Trophoblast cell (in vitro differentiated cells and primary cell): Measurements from ENCODE around the gene PRKD1.

Source experiments
- DNase-seq, 2 donors: peaks; one replicate each; pipeline ENCODE4 v3.0.0-alpha.2; 2016
- H2AFZ ChIP-seq: 2 replicates; pipeline ENCODE4 v1.6.1; 2013; ENCODE audit warnings: low read length, moderate library complexity, mild to moderate bottlenecking; ENCODE audit not compliant: insufficient read depth, poor library complexity
- H2AK5ac ChIP-seq: 2 replicates; pipeline ENCODE4 v1.6.1; 2013; ENCODE audit warnings: mild to moderate bottlenecking, low read length
- H2BK120ac ChIP-seq: 2 replicates; pipeline ENCODE4 v1.6.1; 2013; ENCODE audit warnings: low read length, mild to moderate bottlenecking, moderate library complexity; ENCODE audit not compliant: insufficient read depth, poor library complexity
- H2BK12ac ChIP-seq: 2 replicates; pipeline ENCODE4 v1.6.1; 2013; ENCODE audit warnings: mild to moderate bottlenecking, low read length, moderate library complexity
- H2BK5ac ChIP-seq: 2 replicates; pipeline ENCODE4 v1.6.1; 2013; ENCODE audit warnings: low read length, low read depth, moderate library complexity, mild to moderate bottlenecking; ENCODE audit not compliant: poor library complexity
- H3K14ac ChIP-seq: 2 replicates; pipeline ENCODE4 v1.6.1; 2013; ENCODE audit warnings: mild to moderate bottlenecking, low read length
- H3K18ac ChIP-seq: 2 replicates; pipeline ENCODE4 v1.6.1; 2013; ENCODE audit warnings: mild to moderate bottlenecking, low read length
- H3K23ac ChIP-seq: 2 replicates; pipeline ENCODE4 v1.6.1; 2013; ENCODE audit warnings: low read length
- H3K27ac ChIP-seq: 2 replicates; pipeline ENCODE4 v1.5.1; 2013; ENCODE audit warnings: low read depth, mild to moderate bottlenecking, inconsistent platforms, low read length, moderate library complexity
- H3K27me3 ChIP-seq: 2 replicates; pipeline ENCODE4 v1.6.1; 2013; ENCODE audit warnings: inconsistent platforms, mild to moderate bottlenecking, low read length, moderate library complexity; ENCODE audit not compliant: insufficient read depth
- H3K36me3 ChIP-seq, 2 experiments: 1 replicate in 1 of 2; 2 replicates in 1 of 2; pipeline ENCODE4 v1.6.1; 2013; ENCODE audit warnings: low read length in 2 of 2, mild to moderate bottlenecking in 2 of 2, moderate library complexity in 1 of 2; ENCODE audit not compliant: insufficient read depth in 2 of 2, control insufficient read depth in 1 of 2
- H3K4ac ChIP-seq: 2 replicates; pipeline ENCODE4 v1.6.1; 2013; ENCODE audit warnings: low read depth, mild to moderate bottlenecking, low read length, moderate library complexity
- H3K4me1 ChIP-seq, 2 experiments: 1 replicate in 1 of 2; 2 replicates in 1 of 2; pipeline ENCODE4 v1.6.1; 2013; ENCODE audit warnings: low read length in 2 of 2, mild to moderate bottlenecking in 2 of 2, moderate library complexity in 1 of 2; ENCODE audit not compliant: insufficient read depth in 2 of 2, control insufficient read depth in 1 of 2
- H3K4me2 ChIP-seq: 2 replicates; pipeline ENCODE4 v1.6.1; 2013; ENCODE audit warnings: inconsistent platforms, mild to moderate bottlenecking, low read length, moderate library complexity
- H3K4me3 ChIP-seq: 2 replicates; pipeline ENCODE4 v1.5.1; 2013; ENCODE audit warnings: mild to moderate bottlenecking, low read depth, low read length, inconsistent platforms
- H3K79me1 ChIP-seq: one replicate; pipeline ENCODE4 v1.6.1; 2013; ENCODE audit warnings: low read length
- H3K79me2 ChIP-seq: 2 replicates; pipeline ENCODE4 v1.6.1; 2013; ENCODE audit warnings: low read length, mild to moderate bottlenecking; ENCODE audit not compliant: control insufficient read depth, insufficient read depth, poor library complexity
- H3K9ac ChIP-seq: 2 replicates; pipeline ENCODE4 v1.6.1; 2013; ENCODE audit warnings: mild to moderate bottlenecking, low read length
- H3K9me3 ChIP-seq: 2 replicates; pipeline ENCODE4 v1.6.1; 2013; ENCODE audit warnings: low read depth, mild to moderate bottlenecking, control low read depth, inconsistent platforms, low read length; ENCODE audit not compliant: insufficient read depth
- H4K12ac ChIP-seq: 2 replicates; pipeline ENCODE4 v1.6.1; 2013; ENCODE audit warnings: low read depth, mild to moderate bottlenecking, low read length, moderate library complexity
- H4K8ac ChIP-seq: 2 replicates; pipeline ENCODE4 v1.6.1; 2013; ENCODE audit warnings: low read depth, mild to moderate bottlenecking, low read length, moderate library complexity
- H4K91ac ChIP-seq: one replicate; pipeline ENCODE4 v1.6.1; 2013; ENCODE audit warnings: low read depth, mild to moderate bottlenecking, low read length, moderate library complexity
- WGBS: extraction: QIAGEN DNeasy Blood & Tissue Kit; methylation state at CpG from one replicate; pipeline ENCODE4 v1.1.7; 2013; ENCODE audit warnings: missing lambda C conversion rate; ENCODE audit not compliant: insufficient read length, insufficient coverage; ENCODE audit errors: extremely low coverage; 5-methylcytosine and 5-hydroxymethylcytosine counted together

Gene PRKD1

DNA sequence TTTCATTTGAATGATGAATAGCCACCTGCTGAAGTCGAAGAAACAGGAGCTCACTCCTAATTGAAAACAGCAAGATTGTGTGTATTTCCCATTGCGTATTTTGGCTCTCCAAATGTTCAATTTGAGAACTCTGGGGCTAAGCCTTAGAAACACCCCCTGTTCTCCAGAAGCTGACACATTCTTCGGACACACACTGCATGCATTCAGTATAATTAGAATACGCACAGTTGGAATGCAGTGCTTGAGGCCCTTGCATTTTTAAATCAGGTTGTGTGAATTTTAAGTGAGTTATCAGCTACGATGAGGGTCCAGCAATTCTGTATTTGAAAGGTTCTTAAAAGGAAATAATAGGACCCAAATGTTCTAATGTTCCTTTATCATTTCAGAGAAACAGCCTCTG is 103.8 kb downstream of the PRKD1 start:
- H3K4ac ChIP-seq = no peak overlapping the region
- no peaks in the 10 kb centered on the region for H3K27me3 ChIP-seq
- H3K79me1 ChIP-seq = no peaks in the 10 kb centered on the region
- no peak overlapping the region for H2BK12ac ChIP-seq
- H4K91ac ChIP-seq = no peak overlapping the region
- H3K4me1 ChIP-seq = peaks cover 0 to 3% of the 10 kb centered on the region in 2 experiments
- no peaks in the 10 kb centered on the region for H3K36me3 ChIP-seq
- no peak for DNase-seq
- H3K27ac ChIP-seq = no peak overlapping the region
- H2AFZ ChIP-seq = no peak overlapping the region
- no peak overlapping the region for H2BK120ac ChIP-seq
- no peak overlapping the region for H3K23ac ChIP-seq
- no peaks in the 10 kb centered on the region for H3K9me3 ChIP-seq
- H2AK5ac ChIP-seq = no peak overlapping the region
- no peak overlapping the region for H3K4me3 ChIP-seq
- no peak overlapping the region for H4K12ac ChIP-seq
- H3K9ac ChIP-seq = no peak overlapping the region
- H2BK5ac ChIP-seq = no peak overlapping the region
- WGBS = no CpG with 5 or more reads among the region's 5 CpGs
- H4K8ac ChIP-seq = no peak overlapping the region
- H3K18ac ChIP-seq = no peak overlapping the region
- H3K14ac ChIP-seq = no peak overlapping the region
- H3K4me2 ChIP-seq = no peak overlapping the region
- no peaks in the 10 kb centered on the region for H3K79me2 ChIP-seq

DNA sequence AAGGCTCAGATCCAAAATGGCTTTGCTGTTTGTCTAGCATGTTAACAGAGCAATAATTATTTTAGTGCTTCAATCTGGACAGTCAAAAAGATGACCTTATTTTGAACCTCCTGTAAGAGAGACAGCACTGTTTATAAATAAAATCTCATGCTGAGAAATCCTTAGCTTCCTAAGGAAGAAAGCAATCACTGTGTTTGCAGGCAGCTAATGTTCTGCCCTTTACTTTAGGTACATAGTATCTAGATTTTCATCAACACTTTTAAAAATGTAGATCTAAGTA is 105.3 kb downstream of the PRKD1 start:
- Histone ChIP-seq H2BK12ac (no peak overlapping the region), H3K4me2 (no peak overlapping the region), H3K27me3 (no peaks in the 10 kb centered on the region), H4K8ac (no peak overlapping the region), H3K9me3 (no peaks in the 10 kb centered on the region), H4K12ac (no peak overlapping the region), H3K18ac (no peak overlapping the region), H3K4me1 (peaks cover 0 to 3% of the 10 kb centered on the region in 2 experiments), H2AK5ac (no peak overlapping the region), H3K79me2 (no peaks in the 10 kb centered on the region), H3K4me3 (no peak overlapping the region), H3K36me3 (no peaks in the 10 kb centered on the region), H3K79me1 (no peaks in the 10 kb centered on the region), H3K9ac (no peak overlapping the region), H3K4ac (no peak overlapping the region), H3K23ac (no peak overlapping the region), H2BK5ac (no peak overlapping the region), H3K27ac (no peak overlapping the region), H2AFZ (no peak overlapping the region), H3K14ac (no peak overlapping the region), H2BK120ac (no peak overlapping the region), H4K91ac (no peak overlapping the region)
- no peak for DNase-seq

- Histone ChIP-seq H3K9me3 (no peaks in the 10 kb centered on the region), H4K91ac (no peak overlapping the region), H2BK12ac (no peak overlapping the region), H3K4me3 (no peak overlapping the region), H2AFZ (no peak overlapping the region), H3K4me1 (peaks cover 0 to 3% of the 10 kb centered on the region in 2 experiments), H3K23ac (no peak overlapping the region), H2AK5ac (no peak overlapping the region), H3K4me2 (no peak overlapping the region), H4K12ac (no peak overlapping the region), H3K27me3 (no peaks in the 10 kb centered on the region), H4K8ac (no peak overlapping the region), H3K4ac (no peak overlapping the region), H3K14ac (no peak overlapping the region), H3K79me1 (no peaks in the 10 kb centered on the region), H2BK120ac (no peak overlapping the region), H3K27ac (no peak overlapping the region), H3K79me2 (no peaks in the 10 kb centered on the region), H3K18ac (no peak overlapping the region), H3K9ac (no peak overlapping the region), H2BK5ac (no peak overlapping the region), H3K36me3 (no peaks in the 10 kb centered on the region)
- no peak for DNase-seq
- no CpG with 5 or more reads among the region's 5 CpGs for WGBS
Measured at GRCh38 chr14:29821661-29822429, 105.8 kb downstream of the PRKD1 start.

DNA sequence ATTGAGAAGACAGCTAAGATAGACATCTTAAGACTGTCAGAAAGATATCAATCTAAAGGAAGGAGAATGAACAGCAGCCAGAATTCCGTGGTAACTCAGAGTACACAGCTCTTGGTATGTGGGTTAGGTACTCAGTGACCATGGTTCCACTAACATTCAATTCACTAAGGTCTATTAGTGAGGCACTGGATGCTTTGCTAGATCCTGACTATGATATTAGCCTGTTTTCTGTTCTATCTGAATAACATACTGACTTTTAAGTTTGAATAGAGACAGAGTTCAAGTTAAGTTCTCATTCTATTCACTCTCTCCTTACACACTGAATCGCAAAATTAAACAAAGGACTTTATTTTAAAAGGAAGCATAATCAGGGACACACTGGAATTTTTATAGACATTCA is 106.4 kb downstream of the PRKD1 start:
- no peak overlapping the region for H4K91ac ChIP-seq

More for the DNA sequence above, 106.4 kb downstream of the PRKD1 start:
- H2BK120ac ChIP-seq = no peak overlapping the region
- no peak overlapping the region for H3K23ac ChIP-seq
- H3K14ac ChIP-seq = no peak overlapping the region
- no peak overlapping the region for H3K18ac ChIP-seq
- no peak overlapping the region for H2AFZ ChIP-seq
- no peak overlapping the region for H3K4me2 ChIP-seq
- no peak overlapping the region for H3K4me3 ChIP-seq
- no peaks in the 10 kb centered on the region for H3K27me3 ChIP-seq
- no peak for DNase-seq
- H3K4me1 ChIP-seq = peaks cover 0 to 3% of the 10 kb centered on the region in 2 experiments
- no peaks in the 10 kb centered on the region for H3K36me3 ChIP-seq
- no peak overlapping the region for H4K12ac ChIP-seq
- no CpG with 5 or more reads among the region's 2 CpGs for WGBS
- no peak overlapping the region for H3K27ac ChIP-seq
- H3K9me3 ChIP-seq = no peaks in the 10 kb centered on the region
- H3K9ac ChIP-seq = no peak overlapping the region
- H3K79me1 ChIP-seq = no peaks in the 10 kb centered on the region
- H2BK5ac ChIP-seq = no peak overlapping the region
- no peak overlapping the region for H3K4ac ChIP-seq
- no peaks in the 10 kb centered on the region for H3K79me2 ChIP-seq
- H4K8ac ChIP-seq = no peak overlapping the region
- H2BK12ac ChIP-seq = no peak overlapping the region
- H2AK5ac ChIP-seq = no peak overlapping the region
